WI38 (cell line): ENCODE results near the gene AHRR.
"Not testable (repeated sequence)": the region's sequence is repeated elsewhere in the genome, so short reads cannot be mapped to it uniquely, and the experiment has no call there.

Experiments
- H3K4me3 ChIP-seq: 2 replicates; pipeline ENCODE4 v1.5.1; 2011; ENCODE audit warnings: low read depth, mild to moderate bottlenecking, control low read depth, low read length
- TF ChIP-seq, protein P1 (sequence below): IDR thresholded peaks from 2 replicates; pipeline ENCODE4 v1.5.1; 2012; ENCODE audit warnings: low read depth, mild to moderate bottlenecking, control low read depth, low read length

AHRR gene

DNA sequence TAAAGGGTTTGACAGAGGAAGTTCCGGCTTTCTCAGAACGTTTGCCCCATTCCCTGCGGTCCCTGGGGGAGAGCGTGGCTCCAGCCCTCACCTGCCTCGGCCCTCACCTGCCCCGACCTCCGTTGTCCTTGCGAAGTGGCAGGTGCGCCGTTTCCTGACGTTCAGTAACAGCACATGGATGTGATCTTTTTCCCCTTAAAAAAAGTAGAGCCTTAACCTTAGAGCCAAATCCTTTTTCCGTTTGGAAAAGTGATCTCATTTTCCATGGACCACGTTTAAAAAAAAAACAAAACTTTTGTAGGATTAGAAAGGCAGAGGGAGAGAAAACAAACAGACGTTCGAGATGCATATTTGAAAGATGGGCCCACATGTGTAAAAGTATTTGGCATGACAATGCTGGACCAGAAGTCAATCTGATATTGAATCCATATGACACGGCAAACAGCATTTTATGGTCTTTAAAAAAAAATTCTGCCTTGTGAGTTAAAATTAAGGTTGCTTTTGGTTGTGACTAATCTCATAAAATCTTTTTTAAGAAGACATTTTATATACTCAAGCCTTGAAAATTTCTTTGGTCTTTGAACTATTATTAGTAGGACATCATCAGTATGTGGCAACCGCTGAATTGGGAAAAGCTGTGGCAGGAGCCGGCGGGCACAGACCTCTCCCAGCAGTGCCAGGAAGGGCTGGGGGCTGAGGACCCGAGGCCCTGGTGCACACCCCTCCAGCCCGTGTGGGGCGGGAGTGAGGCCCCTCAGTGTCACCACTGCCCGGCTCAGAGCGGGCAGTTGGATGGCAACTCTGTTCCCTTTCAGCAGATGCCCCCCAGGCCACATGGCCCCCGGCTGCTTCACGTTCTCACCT is 79.0 kb downstream of the AHRR start:
- TF ChIP-seq, protein P1, sequence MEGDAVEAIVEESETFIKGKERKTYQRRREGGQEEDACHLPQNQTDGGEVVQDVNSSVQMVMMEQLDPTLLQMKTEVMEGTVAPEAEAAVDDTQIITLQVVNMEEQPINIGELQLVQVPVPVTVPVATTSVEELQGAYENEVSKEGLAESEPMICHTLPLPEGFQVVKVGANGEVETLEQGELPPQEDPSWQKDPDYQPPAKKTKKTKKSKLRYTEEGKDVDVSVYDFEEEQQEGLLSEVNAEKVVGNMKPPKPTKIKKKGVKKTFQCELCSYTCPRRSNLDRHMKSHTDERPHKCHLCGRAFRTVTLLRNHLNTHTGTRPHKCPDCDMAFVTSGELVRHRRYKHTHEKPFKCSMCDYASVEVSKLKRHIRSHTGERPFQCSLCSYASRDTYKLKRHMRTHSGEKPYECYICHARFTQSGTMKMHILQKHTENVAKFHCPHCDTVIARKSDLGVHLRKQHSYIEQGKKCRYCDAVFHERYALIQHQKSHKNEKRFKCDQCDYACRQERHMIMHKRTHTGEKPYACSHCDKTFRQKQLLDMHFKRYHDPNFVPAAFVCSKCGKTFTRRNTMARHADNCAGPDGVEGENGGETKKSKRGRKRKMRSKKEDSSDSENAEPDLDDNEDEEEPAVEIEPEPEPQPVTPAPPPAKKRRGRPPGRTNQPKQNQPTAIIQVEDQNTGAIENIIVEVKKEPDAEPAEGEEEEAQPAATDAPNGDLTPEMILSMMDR, result no peak
- H3K4me3 ChIP-seq, result no peak overlapping the region

DNA sequence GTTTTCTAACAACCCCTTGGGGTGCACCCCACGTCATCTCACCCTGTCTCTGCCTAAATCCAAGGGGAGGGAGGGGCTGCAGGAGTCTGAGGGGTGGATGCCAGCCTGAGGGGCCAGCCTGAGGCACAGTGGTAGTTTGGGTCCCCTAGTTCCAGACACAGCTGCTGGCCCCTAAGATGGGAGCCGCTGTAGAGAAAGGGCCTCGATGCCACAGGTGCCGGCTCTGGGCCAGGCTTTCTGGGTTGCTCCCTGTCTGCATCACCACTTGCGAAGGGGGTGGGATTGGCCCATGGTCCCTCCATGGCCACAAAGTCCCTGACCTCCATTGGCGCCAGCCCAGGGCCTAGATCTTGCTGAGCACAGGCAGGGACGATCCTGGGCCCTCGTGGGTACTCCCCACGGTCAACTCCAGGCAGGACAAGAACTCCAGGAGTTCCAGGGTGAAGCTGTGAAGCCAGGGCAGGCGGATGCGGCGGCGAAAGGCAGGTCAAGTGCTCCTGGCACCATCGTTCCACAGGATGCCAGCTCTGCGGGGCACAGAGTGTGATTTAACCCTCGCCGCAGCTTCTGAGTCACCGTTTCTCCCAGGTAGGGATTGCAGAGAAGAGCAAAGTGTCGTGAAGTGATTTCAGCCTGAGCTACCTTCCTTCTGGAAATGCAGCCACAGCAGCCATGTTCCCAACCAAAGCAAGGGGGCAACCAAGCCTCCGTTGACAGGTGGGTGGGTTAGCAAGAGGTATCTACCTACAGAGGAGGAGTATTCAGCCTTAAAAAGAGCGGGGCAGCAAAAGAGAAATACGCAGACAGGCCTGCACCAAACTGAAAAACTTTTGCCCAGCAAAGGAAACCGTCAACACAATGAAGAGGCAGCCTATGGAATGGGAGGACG is 79.9 kb downstream of the AHRR start:
- TF ChIP-seq, protein P1, result no peak
- H3K4me3 ChIP-seq, result no peak overlapping the region

DNA sequence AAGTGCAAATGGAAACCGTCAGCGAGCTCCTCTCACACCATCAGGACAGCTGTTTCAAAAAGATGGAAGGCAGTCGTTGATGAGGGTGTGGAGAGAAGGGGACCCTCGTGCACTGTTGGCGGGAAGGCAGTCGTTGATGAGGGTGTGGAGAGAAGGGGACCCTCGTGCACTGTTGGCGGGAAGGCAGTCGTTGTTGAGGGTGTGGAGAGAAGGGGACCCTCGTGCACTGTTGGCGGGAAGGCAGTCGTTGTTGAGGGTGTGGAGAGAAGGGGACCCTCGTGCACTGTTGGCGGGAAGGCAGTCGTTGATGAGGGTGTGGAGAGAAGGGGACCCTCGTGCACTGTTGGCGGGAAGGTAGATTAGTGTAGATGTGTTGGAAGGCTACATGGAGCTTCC is 80.7 kb downstream of the AHRR start:
- H3K4me3 ChIP-seq, result not testable (repeated sequence)

DNA sequence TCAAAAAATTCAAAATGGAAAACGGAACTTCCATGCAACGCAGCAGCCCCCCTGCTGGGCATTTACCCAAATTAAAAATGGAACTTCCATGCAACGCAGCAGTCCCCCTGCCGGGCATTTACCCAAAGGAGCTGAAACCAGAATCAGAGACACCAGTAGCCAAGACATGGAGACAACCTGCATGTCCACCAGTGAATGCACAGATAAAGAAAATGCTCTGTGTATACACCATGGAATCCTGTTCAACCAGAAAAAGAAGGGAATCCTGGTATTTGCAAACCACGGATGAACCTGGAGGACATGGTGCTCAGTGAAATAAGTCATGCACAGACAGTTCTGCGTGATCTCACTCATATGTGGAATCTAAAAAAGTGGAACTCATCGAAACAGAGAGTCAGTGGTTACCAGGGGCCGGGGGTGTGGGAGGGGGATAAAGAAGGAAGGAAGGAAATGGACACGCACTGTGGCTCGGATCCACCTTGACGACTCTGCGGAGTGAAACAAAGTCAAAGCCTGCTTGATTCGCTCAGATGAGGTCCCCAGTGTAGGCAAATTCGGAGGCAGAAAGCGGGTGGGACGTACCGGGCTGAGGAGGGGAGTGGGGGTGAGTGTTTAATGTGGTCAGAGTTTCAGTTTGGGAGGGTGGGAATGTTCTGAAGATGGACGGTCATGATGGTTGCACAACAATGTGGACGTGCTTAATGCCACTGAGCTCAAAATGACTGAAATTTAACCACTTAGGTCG is 81.3 kb downstream of the AHRR start:
- TF ChIP-seq, protein P1, result no peak

DNA sequence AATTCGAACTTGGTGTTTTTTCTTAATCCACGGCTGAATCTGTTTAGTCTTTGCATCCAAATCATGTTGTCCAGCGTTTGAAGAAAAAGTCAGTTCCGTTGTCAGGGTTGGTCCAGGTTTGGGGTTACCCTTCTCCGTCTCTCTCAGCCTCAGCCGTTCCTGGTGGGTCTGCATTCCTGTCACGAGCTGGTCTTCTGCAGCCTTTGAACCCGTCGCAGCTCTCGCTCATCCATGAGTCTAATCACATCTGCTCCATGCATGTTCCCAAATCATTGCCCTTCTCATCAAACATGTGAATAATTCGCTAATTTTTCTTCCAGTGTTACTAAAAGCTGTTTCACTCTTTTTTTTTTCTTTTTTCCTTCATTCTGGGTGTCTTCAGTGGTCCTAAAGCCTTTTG is 82.5 kb downstream of the AHRR start:
- H3K4me3 ChIP-seq, result no peak overlapping the region
- TF ChIP-seq, protein P1, result no peak

More for the DNA sequence above, 81.3 kb downstream of the AHRR start:
- no peak overlapping the region for H3K4me3 ChIP-seq

DNA sequence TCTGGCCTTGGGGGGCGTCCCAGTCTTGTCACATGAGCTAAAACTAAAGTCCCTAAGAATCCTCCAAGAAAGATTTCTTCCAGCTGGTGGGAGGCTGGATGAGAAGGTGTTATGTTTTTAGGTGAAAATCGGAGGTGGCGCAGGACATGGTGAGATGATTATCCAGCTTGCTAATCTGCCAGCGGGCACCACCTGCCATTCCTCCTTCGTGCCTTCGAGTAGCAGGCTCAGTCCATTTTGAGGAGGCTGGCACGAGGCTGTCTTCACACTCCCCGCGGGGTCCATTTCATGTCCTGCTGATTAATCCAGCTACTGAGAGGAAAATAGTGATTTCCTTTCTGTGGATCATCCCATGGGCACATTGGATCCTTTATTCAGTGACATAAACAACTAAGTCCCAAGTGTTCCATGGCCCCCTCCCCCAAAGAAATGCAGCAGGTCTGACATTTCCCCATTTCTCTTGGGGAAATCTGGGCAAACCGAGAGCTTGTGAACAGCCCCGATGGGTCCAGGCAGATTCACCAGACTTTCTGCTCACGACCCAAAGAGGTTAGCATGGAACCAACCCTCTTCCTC is 83.2 kb downstream of the AHRR start:
- TF ChIP-seq, protein P1, result no peak
- H3K4me3 ChIP-seq, result no peak overlapping the region

DNA sequence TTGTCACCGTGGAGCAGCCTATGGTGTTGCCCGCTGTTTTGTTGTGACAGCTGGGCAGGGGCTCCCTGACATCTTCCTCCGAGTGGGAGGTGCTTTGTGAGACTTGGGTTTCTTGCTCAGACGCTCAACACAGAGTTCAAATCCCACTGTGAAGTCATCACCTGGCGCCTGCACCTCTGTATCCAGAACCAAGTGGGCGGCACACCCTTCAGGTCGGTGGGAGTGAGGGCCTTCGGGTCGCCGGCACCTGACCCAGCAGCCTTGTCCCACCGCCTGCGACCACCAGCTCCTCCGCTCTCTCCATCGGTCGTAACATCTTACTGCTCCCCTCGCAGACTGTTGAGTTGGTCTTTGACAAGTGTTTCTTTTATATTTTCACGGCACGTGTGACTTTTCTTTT is 83.9 kb downstream of the AHRR start:
- TF ChIP-seq, protein P1, result no peak
- no peak overlapping the region for H3K4me3 ChIP-seq
